SK-N-SH treated with all-trans-retinoic acid at 6 μM for 48 hours (cell line): ENCODE data around the gene C17orf107.

ENCODE experiments used
- ARNTL ChIP-seq: fragments of 450-650 bp; formaldehyde crosslinking; IDR thresholded peaks from 2 replicates; pipeline ENCODE4 v1.5.0; 2020; ENCODE audit warnings: low read depth, mild to moderate bottlenecking, moderate library complexity, borderline replicate concordance
- CSDC2 ChIP-seq: fragments of 250-450 bp; sonication (Bioruptor Pico); IDR thresholded peaks from 2 replicates; pipeline ENCODE4 v1.5.0; 2020; ENCODE audit warnings: mild to moderate bottlenecking, moderate library complexity
- CSRNP3 ChIP-seq: fragments of 250-450 bp; sonication (Bioruptor Pico); IDR thresholded peaks from 2 replicates; pipeline ENCODE4 v1.5.1; 2021; ENCODE audit warnings: mild to moderate bottlenecking, moderate library complexity
- GLIS3 ChIP-seq: fragments of 250-450 bp; sonication (Bioruptor Pico); IDR thresholded peaks from 2 replicates; pipeline ENCODE4 v1.5.0; 2020; ENCODE audit warnings: mild to moderate bottlenecking, moderate library complexity
- OSR1 ChIP-seq: fragments of 250-450 bp; sonication (Bioruptor Pico); IDR thresholded peaks from 2 replicates; pipeline ENCODE4 v1.8.0; 2022; ENCODE audit warnings: moderate library complexity, mild to moderate bottlenecking, inconsistent platforms
- PATZ1 ChIP-seq: fragments of 250-450 bp; sonication (Bioruptor Pico); IDR thresholded peaks from 2 replicates; pipeline ENCODE4 v1.8.0; 2020; ENCODE audit warnings: mild to moderate bottlenecking, moderate library complexity, borderline replicate concordance
- RARB ChIP-seq: fragments of 250-450 bp; sonication (Bioruptor Pico); IDR thresholded peaks from 2 replicates; pipeline ENCODE4 v1.8.0; 2021; ENCODE audit warnings: mild to moderate bottlenecking, moderate library complexity
- ZFP30 ChIP-seq: fragments of 450-650 bp; formaldehyde crosslinking; IDR thresholded peaks from 2 replicates; pipeline ENCODE4 v1.5.0; 2022; ENCODE audit warnings: mild to moderate bottlenecking, moderate library complexity
- ZNF565 ChIP-seq: fragments of 450-650 bp; formaldehyde crosslinking; conservative IDR thresholded peaks from 2 replicates; pipeline ENCODE4 v1.5.0; 2020; ENCODE audit warnings: low read depth, mild to moderate bottlenecking, moderate library complexity
- TF ChIP-seq, protein P1 (sequence below): fragments of 250-450 bp; sonication (Bioruptor Pico); IDR thresholded peaks from 2 replicates; pipeline ENCODE4 v1.5.0; 2020; ENCODE audit warnings: mild to moderate bottlenecking, moderate library complexity

- TF ChIP-seq ZFP30 (CRISPR knock-in tag) (no peak), CSDC2 (CRISPR knock-in tag) (no peak), RARB (CRISPR knock-in tag) (no peak), OSR1 (CRISPR knock-in tag) (no peak), PATZ1 (CRISPR knock-in tag) (no peak), ZNF565 (CRISPR knock-in tag) (no peak), CSRNP3 (CRISPR knock-in tag) (no peak), ARNTL (CRISPR knock-in tag) (no peak), GLIS3 (no peak)
- TF ChIP-seq, protein P1, sequence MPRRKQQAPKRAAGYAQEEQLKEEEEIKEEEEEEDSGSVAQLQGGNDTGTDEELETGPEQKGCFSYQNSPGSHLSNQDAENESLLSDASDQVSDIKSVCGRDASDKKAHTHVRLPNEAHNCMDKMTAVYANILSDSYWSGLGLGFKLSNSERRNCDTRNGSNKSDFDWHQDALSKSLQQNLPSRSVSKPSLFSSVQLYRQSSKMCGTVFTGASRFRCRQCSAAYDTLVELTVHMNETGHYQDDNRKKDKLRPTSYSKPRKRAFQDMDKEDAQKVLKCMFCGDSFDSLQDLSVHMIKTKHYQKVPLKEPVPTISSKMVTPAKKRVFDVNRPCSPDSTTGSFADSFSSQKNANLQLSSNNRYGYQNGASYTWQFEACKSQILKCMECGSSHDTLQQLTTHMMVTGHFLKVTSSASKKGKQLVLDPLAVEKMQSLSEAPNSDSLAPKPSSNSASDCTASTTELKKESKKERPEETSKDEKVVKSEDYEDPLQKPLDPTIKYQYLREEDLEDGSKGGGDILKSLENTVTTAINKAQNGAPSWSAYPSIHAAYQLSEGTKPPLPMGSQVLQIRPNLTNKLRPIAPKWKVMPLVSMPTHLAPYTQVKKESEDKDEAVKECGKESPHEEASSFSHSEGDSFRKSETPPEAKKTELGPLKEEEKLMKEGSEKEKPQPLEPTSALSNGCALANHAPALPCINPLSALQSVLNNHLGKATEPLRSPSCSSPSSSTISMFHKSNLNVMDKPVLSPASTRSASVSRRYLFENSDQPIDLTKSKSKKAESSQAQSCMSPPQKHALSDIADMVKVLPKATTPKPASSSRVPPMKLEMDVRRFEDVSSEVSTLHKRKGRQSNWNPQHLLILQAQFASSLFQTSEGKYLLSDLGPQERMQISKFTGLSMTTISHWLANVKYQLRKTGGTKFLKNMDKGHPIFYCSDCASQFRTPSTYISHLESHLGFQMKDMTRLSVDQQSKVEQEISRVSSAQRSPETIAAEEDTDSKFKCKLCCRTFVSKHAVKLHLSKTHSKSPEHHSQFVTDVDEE: no peak
Observed at GRCh38 chr17:4921320-4921719, 22.0 kb downstream of the C17orf107 start.
